WI38 (cell line): Measurements from ENCODE around the gene TYW3.

Source experiments
- H3K4me3 ChIP-seq: 2 replicates; pipeline ENCODE4 v1.5.1; 2011; ENCODE audit warnings: low read depth, mild to moderate bottlenecking, control low read depth, low read length
- CTCF ChIP-seq: IDR thresholded peaks from 2 replicates; pipeline ENCODE4 v1.5.1; 2012; ENCODE audit warnings: low read depth, mild to moderate bottlenecking, control low read depth, low read length

Gene TYW3

GRCh38 chr1:74775735-74776134 is 42.8 kb downstream of the TYW3 start:
- no peak for TF ChIP-seq CTCF
- H3K4me3 ChIP-seq = no peak overlapping the region

GRCh38 chr1:74777525-74777924 is 44.6 kb downstream of the TYW3 start:
- no peak overlapping the region for H3K4me3 ChIP-seq
- TF ChIP-seq CTCF = no peak

GRCh38 chr1:74779750-74780149 is 46.8 kb downstream of the TYW3 start:
- H3K4me3 ChIP-seq = no peak overlapping the region
- no peak for TF ChIP-seq CTCF

GRCh38 chr1:74780594-74780993 is 47.6 kb downstream of the TYW3 start:
- no peak for TF ChIP-seq CTCF
- H3K4me3 ChIP-seq = no peak overlapping the region

GRCh38 chr1:74785944-74786343 is 53.0 kb downstream of the TYW3 start:
- no peak for TF ChIP-seq CTCF
- no peak overlapping the region for H3K4me3 ChIP-seq

GRCh38 chr1:74790453-74790852 is 57.5 kb downstream of the TYW3 start:
- TF ChIP-seq CTCF = no peak
- H3K4me3 ChIP-seq = no peak overlapping the region

GRCh38 chr1:74791491-74791890 is 58.5 kb downstream of the TYW3 start:
- no peak for TF ChIP-seq CTCF
- no peak overlapping the region for H3K4me3 ChIP-seq
